ENCODE results near the gene REN.
A peak's percentile ranks its signal among the peaks of the same experiment; 100 is the strongest.

GRCh38 chr1:204162494-204163074 lies 3.6 kb downstream of the REN start:
- TF ChIP-seq CTCF (IDR thresholded peaks at IDR 0.05) = peak; percentile 96 to 100 (median 97)
- no peak for TF ChIP-seq POLR2A (IDR thresholded peaks at IDR 0.05)
